Measurements from ENCODE around the gene DENND2D.

Gene DENND2D

GRCh38 chr1:111176678-111177077 lies 23.8 kb downstream of the DENND2D start:
- H3K36me3 ChIP-seq, result peaks cover 24% of the 10 kb centered on the region
- H3K27me3 ChIP-seq, result no peaks in the 10 kb centered on the region
- DNase-seq, result no peak
- no peak overlapping the region for H3K4me3 ChIP-seq (ENCODE audit: low read depth, low read length)
- H3K4me1 ChIP-seq, result no peaks in the 10 kb centered on the region
- no peak for TF ChIP-seq CTCF (IDR thresholded peaks at IDR 0.05; ENCODE audit: low read depth, low read length)
- no peaks in the 10 kb centered on the region for H3K9me3 ChIP-seq

GRCh38 chr1:111175349-111175748 lies 25.1 kb downstream of the DENND2D start:
- DNase-seq, result no peak
- no peaks in the 10 kb centered on the region for H3K27me3 ChIP-seq
- H3K4me3 ChIP-seq (ENCODE audit: low read depth, low read length), result no peak overlapping the region
- peaks cover 24% of the 10 kb centered on the region for H3K36me3 ChIP-seq
- H3K9me3 ChIP-seq, result no peaks in the 10 kb centered on the region
- TF ChIP-seq CTCF (IDR thresholded peaks at IDR 0.05; ENCODE audit: low read depth, low read length), result no peak
- H3K4me1 ChIP-seq, result no peaks in the 10 kb centered on the region

- Histone ChIP-seq H3K9me3 (no peaks in the 10 kb centered on the region), H3K4me3 (ENCODE audit: low read depth, low read length) (no peak overlapping the region), H3K4me1 (no peaks in the 10 kb centered on the region), H3K27me3 (no peaks in the 10 kb centered on the region), H3K36me3 (peaks cover 25% of the 10 kb centered on the region)
- no peak for DNase-seq
- no peak for TF ChIP-seq CTCF (IDR thresholded peaks at IDR 0.05; ENCODE audit: low read depth, low read length)
Observed at GRCh38 chr1:111174070-111174469, 26.4 kb downstream of the DENND2D start.

GRCh38 chr1:111172463-111172862 lies 28.0 kb downstream of the DENND2D start:
- no peak for DNase-seq
- H3K9me3 ChIP-seq, result no peaks in the 10 kb centered on the region
- peaks cover 32% of the 10 kb centered on the region for H3K36me3 ChIP-seq
- H3K4me1 ChIP-seq, result no peaks in the 10 kb centered on the region
- H3K27me3 ChIP-seq, result no peaks in the 10 kb centered on the region
- H3K4me3 ChIP-seq (ENCODE audit: low read depth, low read length), result no peak overlapping the region
- TF ChIP-seq CTCF (IDR thresholded peaks at IDR 0.05; ENCODE audit: low read depth, low read length), result no peak

GRCh38 chr1:111164151-111164550 lies 36.3 kb downstream of the DENND2D start:
- Histone ChIP-seq H3K27me3 (no peaks in the 10 kb centered on the region), H3K36me3 (peaks cover 24% of the 10 kb centered on the region), H3K9me3 (no peaks in the 10 kb centered on the region), H3K4me3 (ENCODE audit: low read depth, low read length) (no peak overlapping the region), H3K4me1 (peaks cover 24% of the 10 kb centered on the region)
- DNase-seq, result no peak
- no peak for TF ChIP-seq CTCF (IDR thresholded peaks at IDR 0.05; ENCODE audit: low read depth, low read length)

GRCh38 chr1:111163363-111163762 lies 37.1 kb downstream of the DENND2D start:
- Histone ChIP-seq H3K9me3 (no peaks in the 10 kb centered on the region), H3K27me3 (no peaks in the 10 kb centered on the region), H3K4me1 (peaks cover 24% of the 10 kb centered on the region), H3K4me3 (ENCODE audit: low read depth, low read length) (no peak overlapping the region), H3K36me3 (peaks cover 19% of the 10 kb centered on the region)
- no peak for TF ChIP-seq CTCF (IDR thresholded peaks at IDR 0.05; ENCODE audit: low read depth, low read length)
- DNase-seq, result no peak

Data from BE2C (cell line).